Fibroblast of mammary gland (primary cell): ENCODE measurements around the gene ZNF714.
"Not testable (repeated sequence)": the region's sequence is repeated elsewhere in the genome, so short reads cannot be mapped to it uniquely, and the experiment has no call there.

ENCODE experiments used
- DNase-seq: peaks from one replicate; pipeline ENCODE4 v3.0.0-alpha.2; 2010; ENCODE audit warnings: low read depth
- H3K4me3 ChIP-seq: 2 replicates; pipeline ENCODE4 v1.5.1; 2011; ENCODE audit warnings: low read depth, mild to moderate bottlenecking, low read length, moderate library complexity; ENCODE audit not compliant: control insufficient read depth
- TF ChIP-seq, protein P1 (sequence below): conservative IDR thresholded peaks from 2 replicates; pipeline ENCODE4 v1.5.1; 2011; ENCODE audit warnings: low read depth, low read length, inconsistent platforms; ENCODE audit not compliant: control insufficient read depth, insufficient read depth

Gene ZNF714

GRCh38 chr19:21128901-21129698 is 47.1 kb downstream of the ZNF714 start:
- DNase-seq = no peak
- TF ChIP-seq, protein P1, sequence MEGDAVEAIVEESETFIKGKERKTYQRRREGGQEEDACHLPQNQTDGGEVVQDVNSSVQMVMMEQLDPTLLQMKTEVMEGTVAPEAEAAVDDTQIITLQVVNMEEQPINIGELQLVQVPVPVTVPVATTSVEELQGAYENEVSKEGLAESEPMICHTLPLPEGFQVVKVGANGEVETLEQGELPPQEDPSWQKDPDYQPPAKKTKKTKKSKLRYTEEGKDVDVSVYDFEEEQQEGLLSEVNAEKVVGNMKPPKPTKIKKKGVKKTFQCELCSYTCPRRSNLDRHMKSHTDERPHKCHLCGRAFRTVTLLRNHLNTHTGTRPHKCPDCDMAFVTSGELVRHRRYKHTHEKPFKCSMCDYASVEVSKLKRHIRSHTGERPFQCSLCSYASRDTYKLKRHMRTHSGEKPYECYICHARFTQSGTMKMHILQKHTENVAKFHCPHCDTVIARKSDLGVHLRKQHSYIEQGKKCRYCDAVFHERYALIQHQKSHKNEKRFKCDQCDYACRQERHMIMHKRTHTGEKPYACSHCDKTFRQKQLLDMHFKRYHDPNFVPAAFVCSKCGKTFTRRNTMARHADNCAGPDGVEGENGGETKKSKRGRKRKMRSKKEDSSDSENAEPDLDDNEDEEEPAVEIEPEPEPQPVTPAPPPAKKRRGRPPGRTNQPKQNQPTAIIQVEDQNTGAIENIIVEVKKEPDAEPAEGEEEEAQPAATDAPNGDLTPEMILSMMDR = no peak
- no peak overlapping the region for H3K4me3 ChIP-seq

GRCh38 chr19:21130097-21130775 is 48.2 kb downstream of the ZNF714 start:
- no peak overlapping the region for H3K4me3 ChIP-seq
- DNase-seq = no peak
- TF ChIP-seq, protein P1 = no peak

GRCh38 chr19:21133633-21134032 is 51.6 kb downstream of the ZNF714 start:
- TF ChIP-seq, protein P1 = no peak
- no peak for DNase-seq
- H3K4me3 ChIP-seq = no peak overlapping the region

GRCh38 chr19:21134934-21135366 is 52.9 kb downstream of the ZNF714 start:
- TF ChIP-seq, protein P1 = no peak
- H3K4me3 ChIP-seq = no peak overlapping the region
- DNase-seq = no peak

DNA sequence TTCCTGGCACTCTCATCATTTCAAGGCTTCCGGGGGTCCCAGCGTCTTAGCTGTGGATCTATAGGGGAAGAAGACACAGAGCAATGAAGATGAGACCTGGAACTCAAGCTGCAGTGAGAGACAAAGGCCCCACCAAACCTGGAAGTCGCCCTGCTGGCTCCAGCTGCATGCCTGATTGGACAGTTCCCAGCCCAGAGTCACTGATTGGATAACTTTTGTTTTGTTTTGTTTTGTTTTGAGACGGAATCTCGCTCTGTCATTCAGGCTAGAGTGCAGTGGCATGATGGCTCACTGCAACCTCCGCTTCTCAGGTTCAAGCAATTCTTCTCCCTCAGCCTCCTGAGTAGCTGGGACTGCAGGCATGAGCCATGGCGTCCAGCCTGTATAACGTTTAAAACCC is 53.4 kb downstream of the ZNF714 start:
- TF ChIP-seq, protein P1 = no peak
- H3K4me3 ChIP-seq = no peak overlapping the region
- DNase-seq = no peak

GRCh38 chr19:21138130-21138529 is 56.1 kb downstream of the ZNF714 start:
- TF ChIP-seq, protein P1 = no peak
- DNase-seq = no peak
- H3K4me3 ChIP-seq = no peak overlapping the region

- not testable (repeated sequence) for DNase-seq, H3K4me3 ChIP-seq
These were observed 59.0 kb downstream of the ZNF714 start for GRCh38 chr19:21141006-21141405.
